ENCODE results near the gene BTBD7.

Gene BTBD7

GRCh38 chr14:93302688-93303581, 29.9 kb downstream of the BTBD7 start:
- no peak for FAIRE-seq

DNA sequence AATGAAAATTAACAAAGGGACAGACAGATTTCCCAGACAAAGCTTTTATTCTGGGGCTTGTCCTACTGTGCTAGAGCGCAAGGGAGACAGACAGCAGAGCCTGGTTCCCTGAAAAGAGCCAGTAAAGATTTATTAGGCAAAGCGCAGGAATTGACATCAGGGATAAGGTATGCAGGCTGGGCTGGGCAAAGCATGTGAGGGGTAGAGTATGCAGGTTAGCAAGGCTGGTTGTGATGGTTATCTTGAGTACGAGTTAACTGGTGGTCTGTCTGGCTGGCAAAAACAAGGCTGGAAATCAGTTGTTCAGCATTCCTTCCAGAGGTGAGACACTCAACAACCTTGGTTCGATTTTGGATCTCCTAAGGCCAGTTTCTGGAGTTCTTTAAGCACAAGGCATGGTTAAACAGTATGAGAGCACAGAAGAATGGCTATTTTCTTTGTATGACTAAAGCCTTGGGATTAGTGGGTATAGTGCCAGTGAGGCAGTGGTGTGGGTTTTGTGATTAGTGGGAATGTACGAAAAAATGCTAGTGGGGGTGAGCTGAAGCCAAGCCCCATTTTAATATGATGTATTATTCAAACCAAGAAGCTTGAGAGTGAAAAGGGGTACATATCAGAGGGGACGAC, 30.9 kb downstream of the BTBD7 start:
- FAIRE-seq = no peak

DNA sequence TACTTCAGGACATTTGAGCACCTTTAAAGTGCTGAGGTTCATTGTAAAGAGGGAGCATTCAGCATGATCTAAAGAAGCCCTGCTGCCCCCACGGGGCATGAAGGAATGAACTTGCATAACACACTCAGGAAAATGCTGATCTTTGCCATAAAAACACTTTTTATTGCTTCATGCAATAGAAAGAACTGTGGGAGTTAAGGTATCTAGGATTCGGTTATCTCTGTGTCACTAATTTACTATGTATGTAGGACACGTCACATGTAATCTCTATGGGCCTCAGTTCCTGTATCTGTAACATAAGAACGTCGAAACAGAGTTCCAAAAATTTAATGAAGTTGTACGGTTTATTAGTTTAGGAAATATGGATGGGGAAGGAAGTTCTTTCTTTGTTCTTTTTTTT, 33.0 kb downstream of the BTBD7 start:
- no peak for FAIRE-seq

- FAIRE-seq = no peak
Measured at GRCh38 chr14:93299416-93299815, 33.4 kb downstream of the BTBD7 start.

DNA sequence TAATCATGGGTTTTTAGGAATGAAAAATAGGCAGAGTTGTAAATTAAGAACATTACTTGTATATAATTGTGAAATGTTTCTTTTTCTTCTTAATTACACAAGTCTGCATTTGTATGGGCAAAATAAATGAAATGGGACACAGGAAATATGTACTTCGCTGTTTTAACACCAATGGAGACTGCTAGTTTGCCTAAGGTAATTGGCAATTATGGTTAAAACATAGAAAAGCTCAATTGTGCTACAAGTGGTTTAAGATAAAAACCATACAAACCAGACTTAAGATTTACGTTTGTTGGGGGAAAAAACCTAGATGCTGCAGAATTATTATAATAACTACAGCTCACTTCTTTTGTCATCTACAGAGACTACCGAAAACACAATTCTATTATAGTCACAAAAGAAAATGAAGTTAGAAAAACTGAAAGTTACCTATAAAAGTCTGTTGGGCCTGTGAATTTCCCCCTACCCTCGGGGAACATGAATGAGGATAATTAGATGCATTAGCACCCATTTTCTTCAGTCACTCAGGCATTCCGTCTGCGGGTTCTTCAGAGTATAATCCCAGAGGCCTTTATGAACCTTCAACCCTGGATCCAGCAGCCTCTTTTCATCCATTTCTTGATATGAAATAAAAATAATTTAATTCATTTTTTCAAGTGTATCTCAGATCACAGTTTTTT, 37.2 kb downstream of the BTBD7 start:
- FAIRE-seq = no peak

DNA sequence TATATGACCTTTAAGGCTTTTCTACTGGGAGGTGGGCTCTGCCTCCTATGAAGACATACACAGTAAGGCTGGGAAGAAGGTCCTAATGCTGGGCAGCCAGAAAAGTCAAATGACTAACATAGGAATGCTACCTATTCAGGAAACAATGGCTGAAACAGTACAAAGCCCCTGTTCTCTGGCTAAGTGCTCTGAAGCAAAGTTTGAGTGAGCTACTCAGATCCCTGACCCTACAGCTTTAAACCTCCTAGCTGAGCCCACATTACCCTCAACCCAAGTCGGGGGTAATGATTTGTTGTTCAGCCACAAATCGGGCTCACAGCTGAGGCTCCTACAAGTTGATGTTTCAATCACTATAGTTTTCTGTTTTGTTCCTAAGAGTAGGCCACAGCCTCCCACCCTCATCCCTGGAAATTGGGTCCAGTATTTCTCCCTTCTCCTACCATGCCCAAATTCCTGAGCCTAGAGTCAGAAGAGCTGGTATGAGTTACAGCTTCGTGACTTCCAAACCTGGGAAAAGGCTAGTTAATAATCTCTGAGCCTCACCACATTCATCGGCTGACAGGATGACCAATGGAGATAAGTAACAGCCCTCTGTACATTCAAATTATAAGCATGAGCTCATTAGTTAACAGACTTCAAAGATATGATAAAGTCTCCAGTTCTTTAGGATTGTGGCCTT, 46.5 kb downstream of the BTBD7 start:
- no peak for FAIRE-seq

DNA sequence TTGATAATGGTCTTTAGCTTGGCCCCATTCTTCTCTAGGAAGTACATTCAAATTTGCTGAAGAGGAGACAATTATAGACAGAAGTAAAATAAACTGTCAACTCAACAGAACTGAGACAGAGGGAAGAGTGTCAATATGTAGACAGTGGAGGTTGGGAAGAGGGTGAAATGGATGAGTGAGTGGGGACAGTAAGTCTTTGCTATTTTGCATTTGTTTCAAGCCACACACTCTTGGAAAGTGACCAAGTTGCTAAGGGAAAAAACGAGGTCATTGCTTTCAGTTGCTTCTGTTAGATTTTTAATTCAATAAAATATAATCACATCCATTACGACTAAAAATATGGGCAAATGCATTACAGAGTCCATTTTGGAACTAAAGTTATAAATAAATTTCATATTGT, 47.8 kb downstream of the BTBD7 start:
- FAIRE-seq = no peak

GRCh38 chr14:93281937-93282336, 50.9 kb downstream of the BTBD7 start:
- FAIRE-seq = no peak

DNA sequence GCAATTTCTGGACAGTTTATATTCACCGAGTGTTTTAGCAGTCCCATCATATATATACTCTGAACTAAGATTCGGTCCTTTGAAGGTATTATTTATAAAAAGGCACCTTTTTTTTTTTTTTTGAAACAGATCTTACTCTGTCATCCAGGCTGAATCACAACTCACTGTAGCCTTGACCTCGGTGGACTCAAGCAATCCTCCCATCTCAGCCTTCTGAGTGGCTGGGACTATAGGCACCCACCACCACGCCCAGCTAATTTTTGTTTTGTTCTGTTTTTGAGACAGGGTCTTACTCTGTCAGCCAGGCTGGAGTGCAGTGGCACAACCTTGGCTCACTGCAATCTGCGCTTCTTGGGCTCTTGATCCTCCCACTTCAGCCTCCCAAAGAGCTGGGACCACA, 52.1 kb downstream of the BTBD7 start:
- no peak for FAIRE-seq

- no peak for FAIRE-seq
Measured at GRCh38 chr14:93276031-93276716, 56.7 kb downstream of the BTBD7 start.

GRCh38 chr14:93274055-93274806, 58.6 kb downstream of the BTBD7 start:
- FAIRE-seq = no peak

GRCh38 chr14:93271111-93271510, 61.7 kb downstream of the BTBD7 start:
- FAIRE-seq = no peak

GRCh38 chr14:93269341-93270068, 63.3 kb downstream of the BTBD7 start:
- FAIRE-seq = no peak

- no peak for FAIRE-seq
Measured at GRCh38 chr14:93268406-93268805, 64.4 kb downstream of the BTBD7 start.

- FAIRE-seq = no peak
Measured at GRCh38 chr14:93267149-93267711, 65.6 kb downstream of the BTBD7 start.

GRCh38 chr14:93266127-93266526, 66.7 kb downstream of the BTBD7 start:
- no peak for FAIRE-seq

DNA sequence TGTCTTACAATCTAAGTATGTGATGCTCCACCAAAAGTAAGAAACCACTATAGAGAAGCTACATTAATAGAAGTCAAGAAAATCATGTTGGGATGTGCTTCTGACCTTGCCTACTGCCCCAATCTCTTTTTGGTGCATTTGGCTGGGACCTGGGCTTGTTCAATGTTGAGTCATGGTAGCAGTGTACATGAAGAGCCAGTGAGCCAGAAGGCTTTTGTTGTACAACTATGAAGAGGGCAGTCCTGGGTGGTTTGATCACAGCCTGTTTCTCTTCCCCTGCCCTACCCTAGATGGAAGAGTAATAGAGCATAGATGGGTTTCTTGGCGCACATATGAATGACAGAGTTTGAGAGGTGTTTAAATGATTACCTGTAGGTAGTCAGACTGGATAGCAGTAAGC, 69.4 kb downstream of the BTBD7 start:
- FAIRE-seq = no peak

- FAIRE-seq = no peak
Measured at GRCh38 chr14:93262446-93262845, 70.4 kb downstream of the BTBD7 start.

- no peak for FAIRE-seq
Measured at GRCh38 chr14:93249128-93249831, 83.6 kb downstream of the BTBD7 start.

- FAIRE-seq = no peak
Measured at GRCh38 chr14:93246534-93246933, 86.3 kb downstream of the BTBD7 start.
